Activated CD4-positive, alpha-beta T cell treated with anti-CD3 and anti-CD28 coated beads for 48 hours (primary cell): Measurements from ENCODE around the gene SNAPIN.
"Not testable (repeated sequence)": the region's sequence is repeated elsewhere in the genome, so short reads cannot be mapped to it uniquely, and the experiment has no call there.

Experiments
- DNase-seq: peaks from one replicate; pipeline ENCODE4 v3.0.0-alpha.2; 2020

The SNAPIN gene

DNA sequence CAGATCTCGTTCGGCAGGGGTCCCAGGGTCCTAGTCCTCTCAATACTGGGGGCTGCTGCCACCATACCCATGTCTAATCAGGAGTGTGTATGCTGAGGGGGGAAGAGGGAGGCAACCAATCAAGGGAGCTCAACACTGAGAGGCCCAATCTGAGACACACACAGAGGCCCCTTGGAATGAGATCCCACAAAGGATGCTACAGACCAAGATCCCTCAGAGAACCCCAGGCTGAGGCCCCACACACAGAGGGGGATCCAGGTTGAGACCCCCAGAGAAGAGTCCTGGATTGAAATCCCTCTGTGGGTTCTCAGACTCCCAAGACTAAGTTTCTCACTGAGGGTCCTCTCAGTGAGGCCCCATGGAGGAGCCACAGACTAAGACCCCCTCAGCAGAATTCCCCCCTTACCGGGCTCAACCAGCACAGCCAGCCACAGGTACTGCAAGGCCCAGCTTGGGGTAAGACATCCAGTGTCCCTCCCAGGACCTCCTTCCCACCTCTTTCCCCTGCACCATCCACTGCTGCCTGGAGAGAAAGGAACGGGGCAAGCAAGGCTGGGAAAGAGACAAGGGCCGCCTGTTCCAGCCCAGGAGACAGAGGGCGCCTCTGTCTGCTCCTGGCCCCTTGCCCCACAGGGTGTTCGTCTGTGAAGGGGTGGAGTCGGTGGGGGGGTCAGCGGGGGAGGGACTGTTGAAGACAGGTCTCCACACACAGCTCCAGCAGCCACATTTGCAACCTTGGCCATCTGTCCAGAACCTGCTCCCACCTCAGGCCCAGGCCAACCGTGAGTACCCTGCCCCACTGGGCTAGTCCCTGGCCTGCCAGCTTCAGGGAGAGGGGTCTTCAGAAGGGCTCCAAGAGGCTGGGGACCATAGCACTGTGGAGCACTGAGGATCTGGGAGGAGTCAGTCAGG, 30.5 kb upstream of the SNAPIN start, which contains the start of gene S100A1:
Gene S100A1 (plus strand): TSS at position 720 of the 912 bp plus-strand sequence. CDS start 2,088 bp downstream, outside the sequence.
- DNase-seq: no peak

- no peak for DNase-seq
Measured at GRCh38 chr1:153628638-153629342, 29.7 kb upstream of the SNAPIN start.

DNA sequence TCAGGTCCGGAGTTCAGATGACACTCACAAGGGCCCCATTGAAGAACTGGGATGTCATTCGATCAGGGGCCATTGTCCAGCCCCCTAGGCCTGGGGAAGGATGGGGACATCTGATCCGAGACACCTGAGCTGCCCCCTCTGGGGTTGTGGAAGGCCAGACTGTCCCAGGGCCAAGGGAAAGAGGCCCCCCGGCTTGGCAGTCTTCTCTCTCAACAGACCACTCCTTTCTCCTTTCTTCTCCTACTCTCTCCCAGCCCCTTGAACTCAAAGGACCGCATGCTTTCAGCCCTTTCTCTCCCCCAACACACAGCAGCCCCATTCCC, 29.2 kb upstream of the SNAPIN start:
- DNase-seq: no peak

GRCh38 chr1:153629971-153630370, 28.5 kb upstream of the SNAPIN start:
- DNase-seq: no peak

- no peak for DNase-seq
Measured at GRCh38 chr1:153630384-153630783, 28.1 kb upstream of the SNAPIN start.

DNA sequence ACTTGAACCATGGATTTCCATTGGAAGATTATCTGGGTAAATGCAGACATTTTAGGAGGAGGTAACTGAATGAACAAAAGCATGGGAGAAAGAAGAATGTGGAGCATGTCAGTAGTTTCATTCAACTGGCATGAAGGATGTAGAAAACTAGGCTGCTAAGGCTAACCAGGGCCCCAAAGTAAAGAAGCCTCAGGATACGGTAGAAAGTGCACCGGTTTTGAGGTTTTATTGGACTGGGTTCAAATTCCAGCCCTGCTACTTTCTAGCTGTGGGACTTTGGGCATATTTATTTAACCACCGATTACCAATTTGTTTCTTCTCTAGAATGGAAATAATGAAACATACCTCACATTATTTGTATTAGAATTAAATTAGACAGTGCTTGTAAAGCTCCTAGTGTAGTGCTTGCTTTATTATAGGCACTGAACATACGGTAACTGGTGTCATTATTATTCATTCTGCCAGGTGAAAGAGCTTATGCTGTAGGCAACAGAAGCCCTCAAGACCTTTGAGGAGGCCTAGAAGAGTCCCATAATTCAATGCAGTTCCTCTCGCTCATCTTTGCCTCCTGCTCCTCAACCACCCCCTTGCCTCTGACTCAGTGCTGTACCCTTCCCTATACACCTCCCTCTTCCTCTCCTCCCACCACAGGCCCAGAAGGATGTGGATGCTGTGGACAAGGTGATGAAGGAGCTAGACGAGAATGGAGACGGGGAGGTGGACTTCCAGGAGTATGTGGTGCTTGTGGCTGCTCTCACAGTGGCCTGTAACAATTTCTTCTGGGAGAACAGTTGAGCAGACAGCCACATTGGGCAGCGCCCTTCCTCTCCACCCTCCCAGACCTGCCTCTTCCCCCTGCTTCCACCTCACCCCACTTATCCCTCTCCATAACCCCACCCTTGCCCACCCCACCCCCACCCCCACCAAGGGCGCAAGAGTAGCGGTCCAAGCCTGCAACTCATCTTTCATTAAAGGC, 27.2 kb upstream of the SNAPIN start:
- DNase-seq: peak; percentile 24

DNA sequence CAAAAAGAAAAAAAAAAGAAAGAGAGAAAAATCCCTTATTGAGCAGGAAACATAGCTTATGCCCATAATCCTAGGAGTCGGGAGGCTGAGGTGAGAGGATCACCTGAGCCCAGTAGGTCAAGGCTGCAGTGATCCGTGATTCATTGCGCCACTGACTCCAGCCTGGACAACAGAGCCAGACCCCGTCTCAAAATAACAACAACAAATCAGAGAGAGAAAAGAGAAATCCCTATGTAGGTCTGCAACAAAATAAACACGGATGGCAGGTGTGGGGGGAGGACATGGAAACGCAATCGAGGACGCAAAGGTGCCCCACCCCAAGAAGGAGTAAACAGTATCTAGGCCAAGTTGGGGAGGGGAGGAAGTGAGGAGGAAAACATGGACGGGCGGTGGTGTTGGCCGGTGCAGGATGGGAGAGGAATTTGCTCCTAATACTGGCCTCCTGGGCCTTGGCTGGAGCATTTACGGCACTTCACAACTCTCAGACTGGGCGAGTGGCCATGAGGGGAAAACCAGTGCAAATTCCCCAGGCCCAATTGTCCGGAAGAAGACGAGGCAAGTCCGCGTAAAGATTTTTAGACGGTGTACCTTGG, 25.2 kb upstream of the SNAPIN start:
- DNase-seq: no peak

DNA sequence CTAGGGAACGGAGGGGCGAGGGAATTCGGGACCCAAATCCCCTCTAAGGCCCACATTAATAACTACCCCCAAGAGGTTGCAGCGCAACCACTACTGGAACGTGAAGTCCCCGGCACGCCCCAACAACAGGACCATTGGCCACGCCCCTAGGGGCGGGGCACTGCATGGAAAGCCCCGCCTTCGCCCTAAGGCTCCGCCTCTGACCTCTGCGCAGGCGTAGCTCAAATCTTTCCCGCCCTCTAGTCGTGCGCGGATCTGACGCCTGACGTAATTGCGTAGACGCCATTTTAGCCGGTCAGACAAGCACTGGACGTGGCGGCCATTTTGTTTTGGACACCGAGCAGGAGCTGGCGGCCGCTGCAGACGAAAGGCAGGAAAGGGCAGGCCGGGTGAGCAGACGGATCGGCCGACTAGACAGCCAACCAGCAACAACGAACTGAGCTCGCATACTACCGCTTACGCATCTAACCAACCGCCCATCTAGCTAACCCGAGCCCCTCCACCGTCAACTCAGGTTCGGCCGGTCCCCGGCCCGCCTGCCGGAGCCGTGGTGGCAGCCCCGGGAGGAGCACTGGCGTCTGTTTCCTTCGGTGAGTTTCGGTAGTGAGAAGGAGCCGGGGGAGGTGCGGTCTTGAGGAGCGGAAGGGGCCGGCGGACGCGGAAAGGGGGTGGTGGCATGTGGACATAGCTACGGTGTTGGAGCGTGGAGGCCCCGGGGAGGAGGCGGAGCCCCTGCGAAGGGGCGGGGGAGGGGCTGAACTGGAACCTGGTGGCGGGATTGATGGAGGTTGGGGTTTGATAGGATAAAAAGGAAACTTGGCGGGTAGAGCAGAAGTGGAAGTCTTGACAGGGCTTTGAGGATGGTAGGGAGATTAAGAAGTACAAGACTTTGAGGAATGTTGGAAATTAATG, 24.5 kb upstream of the SNAPIN start, which contains the start of gene CHTOP:
Gene CHTOP (plus strand): TSS at position 313 of the 912 bp plus-strand sequence. CDS start 2,523 bp downstream, outside the sequence.
- DNase-seq: peak; percentile 99

- DNase-seq: no peak
Measured at GRCh38 chr1:153635872-153636271, 22.6 kb upstream of the SNAPIN start.

DNA sequence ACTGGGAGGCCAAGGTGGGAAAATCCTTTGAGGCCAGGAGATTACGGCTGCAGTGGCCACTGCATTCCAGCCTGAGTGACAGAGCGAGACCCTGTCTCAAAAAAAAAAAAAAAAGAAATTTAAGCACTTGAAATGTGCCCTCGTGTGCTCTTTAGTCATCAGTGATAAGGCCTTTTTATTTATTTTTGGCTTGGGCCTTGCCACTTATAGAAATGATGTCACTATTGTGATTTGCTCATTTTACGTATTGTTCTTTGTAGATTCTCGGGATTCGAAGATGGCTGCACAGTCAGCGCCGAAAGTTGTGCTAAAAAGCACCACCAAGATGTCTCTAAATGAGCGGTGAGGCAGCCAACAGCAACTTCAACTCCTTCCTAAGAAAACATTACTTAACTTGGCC, 22.2 kb upstream of the SNAPIN start:
- no peak for DNase-seq

DNA sequence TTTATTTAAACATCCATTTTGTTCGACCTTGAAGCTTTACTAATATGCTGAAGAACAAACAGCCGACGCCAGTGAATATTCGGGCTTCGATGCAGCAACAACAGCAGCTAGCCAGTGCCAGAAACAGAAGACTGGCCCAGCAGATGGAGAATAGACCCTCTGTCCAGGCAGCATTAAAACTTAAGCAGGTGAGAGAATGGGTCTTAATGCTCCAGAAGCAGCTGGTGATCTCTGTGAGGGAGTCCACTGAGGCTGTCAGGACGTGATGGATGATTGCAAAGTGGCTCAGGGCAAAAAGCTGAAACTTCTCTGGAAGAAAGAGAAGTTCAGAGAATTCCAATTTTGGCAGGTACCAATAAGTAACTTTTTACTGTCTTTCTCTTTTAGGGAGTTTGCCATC, 20.2 kb upstream of the SNAPIN start:
- no peak for DNase-seq

DNA sequence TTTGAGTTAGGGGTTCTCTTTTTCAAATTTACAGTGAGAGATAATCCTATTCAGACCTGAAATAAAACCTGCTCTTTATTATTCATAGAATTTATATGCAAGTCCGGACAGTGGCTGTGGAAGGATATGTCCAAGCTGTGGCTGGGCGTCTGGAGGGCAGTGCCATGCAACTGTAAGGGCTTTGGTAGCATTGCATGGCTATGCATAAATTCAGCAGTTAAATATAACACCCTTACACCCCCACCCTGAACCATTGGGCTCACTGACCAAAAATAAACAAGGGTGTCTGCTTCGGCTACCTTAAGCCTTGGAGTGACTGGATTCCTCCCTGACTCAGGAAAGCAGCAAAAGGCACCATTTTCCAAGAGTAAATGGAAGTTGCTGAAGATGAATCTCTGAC, 19.2 kb upstream of the SNAPIN start:
- DNase-seq: no peak

- DNase-seq: not testable (repeated sequence)
Measured at GRCh38 chr1:153640213-153640612, 18.3 kb upstream of the SNAPIN start.

GRCh38 chr1:153640861-153641260, 17.6 kb upstream of the SNAPIN start:
- no peak for DNase-seq

- DNase-seq: no peak
Measured at GRCh38 chr1:153642161-153642560, 16.3 kb upstream of the SNAPIN start.

GRCh38 chr1:153643100-153643499, 15.4 kb upstream of the SNAPIN start:
- DNase-seq: no peak

- no peak for DNase-seq
Measured at GRCh38 chr1:153643816-153644215, 14.7 kb upstream of the SNAPIN start.

GRCh38 chr1:153646672-153647345, 11.7 kb upstream of the SNAPIN start:
- DNase-seq: no peak

- no peak for DNase-seq
Measured at GRCh38 chr1:153647346-153647714, 11.2 kb upstream of the SNAPIN start.

- no peak for DNase-seq
Measured at GRCh38 chr1:153648000-153648643, 10.4 kb upstream of the SNAPIN start.
